OCI-LY7 (cell line): ENCODE measurements around the gene NOL6. TPM values are rescaled to one million over a fixed set of nuclear protein-coding genes. Genes with fewer than 3 reads are reported as not detected.

Experiments
- BruUV-seq: library from RNA; stranded (reverse); fragments of 400-500 nt; replicated peaks from 2 replicates; lab custom pipeline; 2021; lab: Mats Ljungman, UMichigan
- CTCF ChIA-PET: fragments of 300-600 bp; sonication (Branson Sonifier 250); formaldehyde crosslinking; loops from one replicate; lab custom pipeline; 2022; ENCODE audit warnings: antibody characterized with exemption; ENCODE audit not compliant: unreplicated experiment; lab: Charles Lee
- POLR2A ChIA-PET: fragments of 300-600 bp; sonication (Branson Sonifier 250); formaldehyde crosslinking; loops from one replicate; lab custom pipeline; 2022; ENCODE audit warnings: antibody characterized with exemption; lab: Charles Lee
- DNase-seq: peaks from one replicate; pipeline ENCODE4 v3.0.0-alpha.2; 2015; ENCODE audit warnings: low spot score
- H2AFZ ChIP-seq: fragments of 200-600 bp; sonication (generic), shearing (Covaris generic); 2 replicates; pipeline ENCODE4 v1.6.1; 2014; ENCODE audit warnings: mild to moderate bottlenecking, antibody characterized with exemption, low read length, moderate library complexity
- H3K27ac ChIP-seq: fragments of 200-600 bp; sonication (generic); 2 replicates; pipeline ENCODE4 v1.5.1; 2014; ENCODE audit warnings: mixed run types, low read depth, mild to moderate bottlenecking, moderate library complexity, low read length, inconsistent platforms; ENCODE audit not compliant: poor library complexity, severe bottlenecking
- H3K36me3 ChIP-seq: fragments of 200-600 bp; sonication (generic); 2 replicates; pipeline ENCODE4 v1.6.1; 2014; ENCODE audit warnings: mild to moderate bottlenecking, antibody characterized with exemption, low read length, moderate library complexity, mixed read lengths; ENCODE audit not compliant: insufficient read depth
- H3K4me1 ChIP-seq: fragments of 200-600 bp; sonication (generic); 2 replicates; pipeline ENCODE4 v1.5.1; 2014; ENCODE audit warnings: mild to moderate bottlenecking, low read length; ENCODE audit not compliant: insufficient read depth, poor library complexity, severe bottlenecking
- H3K4me2 ChIP-seq: fragments of 200-600 bp; sonication (generic); 2 replicates; pipeline ENCODE4 v1.6.1; 2014; ENCODE audit warnings: mild to moderate bottlenecking, low read length
- H3K4me3 ChIP-seq: fragments of 200-600 bp; sonication (generic); 2 replicates; pipeline ENCODE4 v1.5.1; 2014; ENCODE audit warnings: mild to moderate bottlenecking, low read depth, low read length; ENCODE audit not compliant: poor library complexity, severe bottlenecking
- H3K79me2 ChIP-seq: fragments of 200-600 bp; sonication (generic); 2 replicates; pipeline ENCODE4 v1.6.1; 2016; ENCODE audit warnings: low read depth, mild to moderate bottlenecking, low read length, moderate library complexity, mixed read lengths; ENCODE audit not compliant: insufficient read depth
- H3K9me2 ChIP-seq: fragments of 200-600 bp; sonication (generic); 2 replicates; pipeline ENCODE4 v1.6.1; 2016; ENCODE audit warnings: mild to moderate bottlenecking, low read length, mixed read lengths; ENCODE audit not compliant: insufficient read depth
- H3K9me3 ChIP-seq: fragments of 200-600 bp; sonication (generic); 2 replicates; pipeline ENCODE4 v1.6.1; 2014; ENCODE audit warnings: mild to moderate bottlenecking, mixed run types, low read length, mixed read lengths
- H4K20me1 ChIP-seq: fragments of 200-600 bp; sonication (generic); 2 replicates; pipeline ENCODE4 v1.6.1; 2014; ENCODE audit warnings: mild to moderate bottlenecking, antibody characterized with exemption, low read length, moderate library complexity, mixed read lengths; ENCODE audit not compliant: insufficient read depth
- CTCF ChIP-seq: fragments of 200-600 bp; sonication (generic); conservative IDR thresholded peaks from 2 replicates; pipeline ENCODE4 v1.5.1; 2014; ENCODE audit warnings: mild to moderate bottlenecking, antibody characterized with exemption, low read length, moderate library complexity, mixed read lengths
- EZH2phosphoT487 ChIP-seq: fragments of 200-600 bp; sonication (generic); IDR thresholded peaks from 2 replicates; pipeline ENCODE4 v1.6.1; 2018; ENCODE audit warnings: low read depth, borderline replicate concordance, mild to moderate bottlenecking, mixed run types, antibody characterized with exemption, low read length, moderate library complexity, mixed read lengths
- intact Hi-C: fragments of 100-400 bp; cut with micrococcal nuclease; formaldehyde crosslinking; loops from one replicate; pipeline ENCODE4 v1.10.0; 2022; ENCODE audit not compliant: unreplicated experiment
- total RNA-seq, 2 experiments: library from RNA; depleted of rRNA in 1 of 2; stranded (reverse); fragments of >200 nt in 1 of 2; shearing (Covaris generic) in 1 of 2; gene quantifications; 2 replicates each; pipeline ENCODE4 v1.2.3, GENCODE V29; 2014 to 2022

Gene NOL6
- total RNA-seq, 2 experiments from 2014 or later = 28.8 to 30.9 TPM

DNA sequence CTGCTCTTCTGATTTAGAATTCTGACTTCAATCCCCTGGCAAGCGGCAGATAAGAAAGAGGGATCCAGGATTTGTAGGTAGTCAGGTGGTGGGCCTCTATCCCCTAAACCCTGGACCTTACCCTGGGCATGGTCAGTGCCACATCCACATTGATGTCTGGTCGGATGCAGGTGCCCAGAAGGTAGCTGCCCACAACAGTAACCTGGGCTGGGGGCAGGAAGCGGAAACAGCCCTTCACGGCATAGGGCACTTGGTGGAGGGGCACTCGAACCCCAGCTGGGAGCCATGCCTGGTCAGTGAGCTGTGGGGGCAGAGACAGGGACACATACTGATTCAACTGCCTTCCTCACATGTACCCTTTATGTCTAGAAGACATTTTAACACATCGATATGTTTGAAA is 3.8 kb downstream of the NOL6 start:
- peaks cover 28% of the 10 kb centered on the region for H3K79me2 ChIP-seq
- no peak overlapping the region for H3K27ac ChIP-seq
- ChIA-PET CTCF (no interaction called here), POLR2A (interaction anchor here (0.7 kb wide), 1 partner anchor 30 kb away, joined by 3 read pairs; no protein-coding TSS in a partner anchor)
- H3K4me1 ChIP-seq = peaks cover 12% of the 10 kb centered on the region
- H3K9me3 ChIP-seq = no peaks in the 10 kb centered on the region
- H2AFZ ChIP-seq = no peak overlapping the region
- H4K20me1 ChIP-seq = no peaks in the 10 kb centered on the region; the same call in 1 of the 2 replicates
- no peak overlapping the region for H3K4me3 ChIP-seq
- no TSS peak for BruUV-seq
- no peak for TF ChIP-seq CTCF
- no peak for TF ChIP-seq EZH2phosphoT487
- H3K9me2 ChIP-seq = no peaks in the 10 kb centered on the region
- peaks cover 73% of the 10 kb centered on the region for H3K36me3 ChIP-seq
- no peak for DNase-seq
- H3K4me2 ChIP-seq = no peak overlapping the region
- intact Hi-C loops = loop anchor here (5.0 kb wide), 2 partner anchors 53 to 178 kb away; partner anchors contain the start of gene NFX1

GRCh38 chr9:33468797-33469621 is 4.7 kb downstream of the NOL6 start:
- Histone ChIP-seq H2AFZ (no peak overlapping the region), H3K9me3 (no peaks in the 10 kb centered on the region), H3K4me1 (peaks cover 12% of the 10 kb centered on the region), H3K36me3 (peaks cover 82% of the 10 kb centered on the region), H3K9me2 (no peaks in the 10 kb centered on the region), H3K79me2 (peaks cover 22% of the 10 kb centered on the region), H3K4me2 (no peak overlapping the region), H3K4me3 (no peak overlapping the region), H4K20me1 (no peaks in the 10 kb centered on the region; the same call in 1 of the 2 replicates), H3K27ac (no peak overlapping the region)
- intact Hi-C loops = loop anchor here (5.0 kb wide), 1 partner anchor 52 kb away; no protein-coding TSS in a partner anchor
- TF ChIP-seq EZH2phosphoT487 (no peak), CTCF (no peak)
- ChIA-PET POLR2A (no interaction called here), CTCF (interaction anchor here (0.6 to 2.9 kb wide), 2 partner anchors 9 to 16 kb away, joined by 3 to 22 read pairs; no protein-coding TSS in a partner anchor)
- BruUV-seq = no TSS peak
- no peak for DNase-seq
